ENCODE results near the gene TMEM129.

TMEM129 gene

DNA sequence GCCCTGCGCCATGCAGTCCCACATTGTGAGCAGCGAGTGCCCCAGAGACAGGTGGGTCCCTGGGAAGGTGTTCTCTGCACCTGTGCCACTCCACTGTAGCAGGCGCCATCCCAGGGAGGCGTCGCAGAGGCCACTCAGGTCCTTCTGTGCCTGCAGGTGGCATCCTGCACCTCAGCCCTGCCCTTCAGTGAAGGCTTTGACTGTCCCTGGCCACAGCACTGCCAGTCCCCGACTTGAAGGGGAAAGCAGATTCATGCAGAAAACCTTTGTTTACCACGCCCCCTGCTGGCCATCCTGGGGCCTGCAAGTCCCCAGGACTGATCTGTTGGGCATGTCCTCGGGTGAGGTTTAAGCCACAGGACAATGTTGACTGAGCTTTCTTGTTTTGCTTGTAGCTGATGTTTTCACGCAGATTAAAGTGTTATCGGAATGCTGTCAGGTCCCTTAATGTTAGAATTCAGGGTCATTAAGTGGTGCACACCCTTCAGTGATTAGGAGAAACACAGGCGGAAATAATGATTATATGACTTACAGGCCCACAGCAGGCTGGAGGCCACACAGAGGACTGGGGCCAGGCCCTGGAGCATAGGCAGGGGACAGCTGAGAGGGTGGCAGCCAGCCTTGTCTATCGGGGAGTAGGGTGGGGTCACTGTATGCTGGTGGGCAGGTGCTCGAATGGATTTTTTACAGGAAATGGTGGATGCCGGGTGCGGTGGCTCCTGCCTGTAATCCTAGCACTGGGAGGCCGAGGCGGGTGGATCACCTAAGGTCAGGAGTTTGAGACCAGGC lies 5.2 kb upstream of the TMEM129 start:
- DNase-seq (ENCODE audit: low read depth, low spot score): no peak

DNA sequence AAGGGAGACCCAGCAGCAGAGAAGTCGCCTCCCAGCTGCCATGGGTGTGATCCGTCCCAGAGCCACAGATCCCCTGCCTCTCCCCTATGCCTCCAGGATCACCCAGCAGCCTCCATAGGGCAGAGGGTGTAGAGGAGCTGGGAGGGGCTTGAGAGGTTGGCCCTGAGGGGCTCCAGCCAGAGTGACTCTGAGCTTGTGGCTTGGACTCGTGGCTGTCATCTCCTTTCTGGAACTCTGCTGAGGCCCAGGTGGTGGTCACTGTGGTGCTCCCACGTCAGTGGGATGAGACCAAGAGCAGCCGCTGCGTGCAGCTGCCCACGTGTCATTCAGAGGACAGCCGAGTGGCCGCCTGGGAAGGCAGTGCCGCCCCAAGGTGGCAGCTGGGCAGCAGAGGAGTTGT lies 4.4 kb upstream of the TMEM129 start:
- no peak overlapping the region for H3K27ac ChIP-seq
- no peak for DNase-seq (ENCODE audit: low read depth, low spot score)

More for the DNA sequence above, 5.2 kb upstream of the TMEM129 start:
- H3K27ac ChIP-seq: peak overlapping the region; percentile 90

GRCh38 chr4:1723131-1723801 lies 2.1 kb upstream of the TMEM129 start:
- no peak for DNase-seq (ENCODE audit: low read depth, low spot score)

GRCh38 chr4:1722551-1723118 lies 1.5 kb upstream of the TMEM129 start:
- H3K27ac ChIP-seq: no peak overlapping the region

More at GRCh38 chr4:1723131-1723801, 2.1 kb upstream of the TMEM129 start:
- no peak overlapping the region for H3K27ac ChIP-seq

GRCh38 chr4:1721666-1722550 lies 785 bp upstream of the TMEM129 start:
- H3K27ac ChIP-seq: no peak overlapping the region
- DNase-seq (ENCODE audit: low read depth, low spot score): no peak

More at GRCh38 chr4:1722551-1723118, 1.5 kb upstream of the TMEM129 start:
- DNase-seq (ENCODE audit: low read depth, low spot score): no peak

- no peak for DNase-seq (ENCODE audit: low read depth, low spot score)
- peak overlapping the region; percentile 87 for H3K27ac ChIP-seq
These were observed 750 bp downstream of the TMEM129 start for GRCh38 chr4:1720163-1720983.

DNA sequence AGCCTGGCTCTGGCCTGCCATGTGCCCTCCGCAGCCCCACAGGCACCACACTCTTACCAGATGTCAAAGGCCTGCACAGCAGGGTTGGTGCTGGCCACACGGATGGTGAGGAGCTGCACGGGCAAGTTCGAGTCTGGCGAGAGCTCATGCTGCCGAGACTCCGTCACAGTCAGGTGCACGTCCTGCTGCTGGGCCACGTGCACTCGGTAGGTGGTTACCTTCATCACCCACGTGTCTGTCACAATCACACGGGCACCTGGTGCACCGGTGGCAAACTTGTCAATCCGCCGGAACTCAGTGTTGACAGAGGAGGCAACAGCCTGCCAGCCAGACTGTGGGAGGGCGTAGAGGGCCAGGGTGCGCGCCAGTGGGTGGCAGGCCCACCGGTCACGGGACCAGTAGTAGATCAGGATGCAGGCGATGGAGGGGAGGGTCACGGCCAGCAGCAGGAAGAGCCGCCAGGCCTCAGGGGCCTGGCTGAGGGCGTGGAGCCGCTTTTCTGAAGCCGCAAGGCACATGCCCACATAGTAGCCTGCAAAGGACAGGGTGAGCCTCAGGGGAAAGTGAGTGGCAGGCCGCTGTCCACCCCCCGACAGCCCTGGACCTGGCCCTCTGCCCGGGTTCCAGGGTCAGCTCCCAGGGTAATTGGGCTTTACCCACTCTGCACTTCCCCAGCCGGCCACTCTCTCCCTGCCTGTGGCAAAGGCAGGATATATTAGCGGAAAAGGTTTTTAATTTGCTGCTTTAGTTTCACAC lies 2.9 kb downstream of the TMEM129 start:
- DNase-seq (ENCODE audit: low read depth, low spot score): no peak
- no peak overlapping the region for H3K27ac ChIP-seq

GRCh38 chr4:1717129-1718094 lies 3.7 kb downstream of the TMEM129 start:
- no peak overlapping the region for H3K27ac ChIP-seq
- no peak for DNase-seq (ENCODE audit: low read depth, low spot score)

DNA sequence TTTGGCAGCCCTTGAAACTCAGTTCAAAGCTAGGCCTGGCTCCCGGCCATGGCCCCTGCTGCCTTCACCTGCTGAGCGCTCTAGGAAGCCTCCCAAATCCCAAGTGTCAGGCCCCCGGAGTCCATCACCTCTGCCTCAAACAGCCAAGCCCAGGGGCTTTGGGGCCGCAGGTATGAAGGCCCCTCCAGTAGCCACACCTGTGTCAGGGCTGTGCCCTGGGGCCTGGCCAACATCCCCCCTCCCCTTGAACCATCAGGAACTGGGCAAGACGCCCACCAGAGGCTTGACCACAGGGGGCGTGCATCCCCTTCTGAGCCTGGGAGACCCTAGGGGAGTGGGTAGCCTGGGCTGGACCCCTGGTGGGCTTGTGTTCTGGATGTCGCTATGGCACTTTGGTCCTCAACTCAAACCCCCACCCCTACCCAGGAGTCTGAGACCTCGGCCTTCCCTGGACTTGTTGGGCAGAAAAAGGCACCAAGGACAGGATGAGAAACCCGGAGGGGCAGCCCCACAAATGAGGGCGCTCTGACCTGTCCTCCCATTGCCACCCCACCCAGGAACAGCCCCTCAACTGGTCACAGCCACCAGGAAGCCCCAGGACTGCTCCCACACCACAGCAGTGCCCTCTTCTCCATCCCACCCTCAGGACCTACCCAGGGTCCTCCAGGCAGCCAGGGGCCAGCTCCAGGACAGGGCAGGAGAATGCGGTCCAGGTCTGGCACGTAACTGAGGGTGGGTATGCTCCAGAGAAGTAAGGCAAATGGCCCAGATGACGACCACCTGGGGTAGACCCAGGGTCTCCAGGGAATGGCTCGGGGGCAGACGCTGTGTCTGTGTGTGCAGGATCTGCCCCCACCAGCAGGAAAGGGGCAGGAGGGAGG lies 4.8 kb downstream of the TMEM129 start:
- DNase-seq (ENCODE audit: low read depth, low spot score): no peak
- H3K27ac ChIP-seq: no peak overlapping the region

DNA sequence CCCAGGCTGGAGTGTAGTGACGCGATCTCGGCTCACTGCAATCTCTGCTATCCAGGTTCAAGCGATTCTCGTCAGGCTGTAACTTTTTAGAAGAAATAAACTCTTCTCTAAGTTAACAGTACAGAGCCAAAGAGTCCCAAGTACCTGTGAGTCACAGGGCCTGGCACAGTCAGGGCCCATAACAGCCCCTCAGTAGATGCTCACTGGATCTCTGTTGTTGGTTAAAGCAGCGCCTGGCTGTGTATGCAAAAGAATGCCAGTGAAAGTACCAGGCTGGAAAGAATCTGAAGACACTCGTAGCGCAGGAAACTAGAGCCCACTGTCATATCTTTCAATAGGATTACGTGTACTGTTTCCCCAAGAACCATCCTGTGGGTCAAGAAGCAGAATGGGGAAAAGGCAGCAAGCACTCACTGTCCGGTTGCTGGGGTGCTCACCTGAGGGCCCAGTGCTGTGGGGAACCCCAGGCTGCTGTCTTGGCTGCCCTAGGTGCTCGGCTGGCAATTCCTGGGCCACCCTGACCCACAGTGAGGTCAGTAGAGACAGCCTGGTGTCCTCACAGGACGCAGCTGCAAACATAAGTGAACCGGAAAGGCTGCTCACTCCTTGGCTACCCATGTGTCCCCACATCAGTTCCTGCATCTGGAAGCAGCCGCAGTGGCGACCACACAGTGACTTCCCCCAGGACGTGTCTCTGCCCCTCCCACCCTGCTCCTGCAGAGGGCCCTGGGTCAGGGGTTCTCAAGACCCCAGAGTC lies 5.9 kb downstream of the TMEM129 start:
- no peak overlapping the region for H3K27ac ChIP-seq
- DNase-seq (ENCODE audit: low read depth, low spot score): no peak

- no peak overlapping the region for H3K27ac ChIP-seq
- DNase-seq (ENCODE audit: low read depth, low spot score): no peak
These were observed 6.7 kb downstream of the TMEM129 start for GRCh38 chr4:1714303-1715001.

DNA sequence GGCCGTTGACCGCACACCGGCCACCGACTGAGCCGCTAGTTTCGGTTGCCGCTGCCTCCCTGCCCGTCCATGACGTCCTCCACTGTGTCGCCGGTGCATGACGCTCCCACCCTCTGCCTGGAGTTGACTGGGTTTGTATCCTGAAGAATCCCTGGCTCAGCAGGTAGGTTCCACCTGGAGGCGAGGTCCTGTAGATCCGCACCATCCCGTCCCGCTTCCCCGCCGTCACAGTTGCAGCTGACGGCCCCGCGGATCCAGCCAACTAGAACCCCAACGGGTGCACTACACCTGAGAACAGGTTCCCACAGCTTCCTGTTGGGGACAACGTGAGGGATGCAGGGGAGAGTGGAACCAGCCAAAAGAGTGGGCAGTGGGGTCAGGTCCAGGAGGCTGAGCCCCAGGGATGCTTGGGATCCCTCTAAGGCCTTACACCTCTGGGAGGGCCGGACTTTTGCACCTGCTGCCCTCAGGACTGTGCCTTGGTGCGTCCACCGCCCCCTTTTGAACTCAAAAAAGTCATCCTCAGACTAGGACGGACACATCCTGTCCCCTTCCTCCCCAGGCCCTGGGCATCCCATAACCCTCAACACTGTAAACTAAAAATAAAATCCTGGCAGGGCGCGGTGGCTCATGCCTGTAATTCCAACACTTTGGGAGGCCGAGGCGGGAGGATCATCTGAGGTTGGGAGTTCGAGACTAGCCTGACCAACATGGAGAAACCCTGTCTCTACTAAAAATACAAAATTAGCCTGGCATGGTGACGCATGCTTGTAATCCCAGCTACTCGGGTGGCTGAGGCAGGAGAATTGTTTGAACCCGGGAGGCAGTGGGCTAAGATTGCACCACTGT lies 7.9 kb downstream of the TMEM129 start:
- no peak for DNase-seq (ENCODE audit: low read depth, low spot score)
- H3K27ac ChIP-seq: peak overlapping the region; percentile 94

- peak within 1 kb of the TSS; percentile 94 for H3K27ac ChIP-seq
- peak; percentile 85 for DNase-seq (ENCODE audit: low read depth, low spot score)
These were observed 8.7 kb downstream of the TMEM129 start, which contains the start of gene SLBP for GRCh38 chr4:1712216-1713002. Gene SLBP, minus strand, starts transcription at chr4:1712319. Its CDS starts 131 bp downstream, at chr4:1712188.
